Eye (tissue), 1 donor: Measurements from ENCODE around the gene SLC9A5.

Experiments
- DNase-seq: peaks from one replicate; pipeline ENCODE4 v3.0.0-alpha.2; 2015

The SLC9A5 gene

DNA sequence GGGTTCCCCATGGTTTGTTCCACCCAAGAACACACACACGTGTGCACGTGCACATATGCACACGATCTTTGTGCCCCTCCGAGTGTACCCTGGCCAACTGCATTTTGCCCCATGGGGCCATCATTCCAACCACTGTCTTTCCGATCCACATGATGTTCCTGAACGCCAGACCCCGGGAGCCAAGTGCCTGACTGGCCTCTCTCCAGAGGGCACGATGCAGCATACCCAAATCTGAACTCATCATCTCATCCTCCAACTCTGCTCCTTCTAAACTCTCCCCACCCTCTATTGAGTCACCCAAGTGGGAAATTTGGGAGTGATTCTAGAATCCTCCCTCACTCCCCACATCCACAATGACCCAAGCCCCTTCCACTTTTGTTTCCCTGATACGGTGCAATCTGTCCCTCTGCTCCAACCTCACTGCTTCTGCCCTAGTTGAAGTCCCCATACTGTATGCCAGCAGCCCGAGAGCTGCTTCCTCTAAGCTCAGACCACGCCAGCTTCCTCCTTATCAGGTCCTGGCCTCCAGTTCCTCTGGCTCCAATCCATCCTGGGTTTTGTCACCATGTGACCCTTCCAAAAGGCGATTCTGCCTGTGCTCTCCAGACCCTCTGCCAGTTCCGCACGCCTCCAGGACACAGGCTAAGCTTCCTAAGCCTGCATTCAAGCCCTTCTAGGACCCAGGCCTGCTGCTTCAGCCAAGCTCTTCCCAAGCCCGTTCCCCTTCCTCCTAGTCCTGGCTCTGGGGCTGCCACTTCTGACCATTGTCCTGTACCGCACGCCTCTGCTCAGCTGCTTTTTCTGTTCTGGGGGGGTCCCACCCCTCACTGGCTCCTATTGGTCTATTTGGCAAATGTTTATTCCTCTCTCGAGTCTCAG, 31.9 kb upstream of the SLC9A5 start:
- no peak for DNase-seq

GRCh38 chr16:67223992-67224391, 24.8 kb upstream of the SLC9A5 start:
- no peak for DNase-seq

- DNase-seq = no peak
These were observed 22.4 kb upstream of the SLC9A5 start for GRCh38 chr16:67226295-67226803.

GRCh38 chr16:67226804-67227566, 21.8 kb upstream of the SLC9A5 start, which contains the start of gene TMEM208:
Gene TMEM208, plus strand, starts transcription at chr16:67227130. Its CDS starts 89 bp downstream, at chr16:67227219.
- peak; percentile 100 for DNase-seq

DNA sequence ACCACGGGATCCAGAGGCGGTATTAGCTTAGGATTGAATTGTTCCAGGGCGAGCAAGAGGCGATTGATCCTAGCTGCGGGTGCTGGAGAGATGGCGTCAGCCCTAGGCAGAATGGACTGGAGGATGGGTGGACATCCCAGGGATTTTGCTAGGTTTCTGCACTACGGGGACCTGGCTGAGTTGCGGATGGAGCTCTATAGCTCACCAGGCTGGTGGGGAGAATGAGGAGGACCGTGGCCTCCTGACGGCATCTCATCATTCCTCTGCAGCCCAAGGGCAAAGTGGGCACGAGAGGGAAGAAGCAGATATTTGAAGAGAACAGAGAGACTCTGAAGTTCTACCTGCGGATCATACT, 21.2 kb upstream of the SLC9A5 start:
- DNase-seq = no peak

GRCh38 chr16:67228034-67228785, 20.6 kb upstream of the SLC9A5 start:
- no peak for DNase-seq

- DNase-seq = no peak
These were observed 19.9 kb upstream of the SLC9A5 start for GRCh38 chr16:67228905-67229304.

DNA sequence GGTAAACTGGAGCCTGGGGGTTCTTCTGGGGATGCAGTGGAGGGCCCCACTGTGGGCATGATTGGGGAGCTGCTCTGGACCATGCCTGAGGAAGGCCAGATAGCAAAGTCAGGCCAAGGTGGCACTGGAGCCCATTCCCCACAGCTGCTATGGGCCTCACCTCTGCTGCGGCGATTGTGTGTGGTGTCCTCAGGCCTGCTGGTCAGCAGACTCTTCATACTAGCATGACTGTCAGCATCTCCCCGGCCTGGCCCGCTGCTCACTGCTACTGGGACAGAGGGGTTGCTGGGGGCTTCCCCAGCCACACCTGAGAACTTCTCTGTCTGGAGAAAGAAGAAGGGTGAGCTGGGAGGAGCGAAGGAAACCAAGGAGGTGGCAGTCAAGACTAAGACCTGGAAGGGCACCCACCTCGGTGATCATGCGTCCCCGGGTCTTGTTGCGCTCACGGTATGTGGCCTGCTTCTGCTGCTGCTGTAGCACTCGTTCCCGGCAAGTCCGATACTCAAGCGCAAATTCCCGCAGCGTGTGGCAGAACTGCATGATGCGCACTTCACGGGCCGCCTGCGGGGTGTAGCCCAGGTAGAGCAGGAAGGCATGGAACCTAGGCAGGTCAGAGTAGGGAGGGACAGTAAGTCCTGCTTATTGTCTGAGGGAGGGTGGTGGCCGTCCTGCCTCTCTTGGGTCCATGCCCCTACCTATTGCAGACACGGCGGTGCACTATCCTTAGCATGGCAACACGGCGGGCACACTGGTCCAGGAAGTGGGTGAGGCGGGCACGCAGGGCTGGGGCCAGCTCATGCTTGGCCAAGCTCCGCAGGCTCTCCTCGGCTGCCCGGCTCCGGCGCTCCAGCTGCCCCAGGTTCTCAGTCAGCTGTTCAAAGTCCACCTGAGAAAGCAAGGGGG, 18.6 kb upstream of the SLC9A5 start:
- DNase-seq = no peak

DNA sequence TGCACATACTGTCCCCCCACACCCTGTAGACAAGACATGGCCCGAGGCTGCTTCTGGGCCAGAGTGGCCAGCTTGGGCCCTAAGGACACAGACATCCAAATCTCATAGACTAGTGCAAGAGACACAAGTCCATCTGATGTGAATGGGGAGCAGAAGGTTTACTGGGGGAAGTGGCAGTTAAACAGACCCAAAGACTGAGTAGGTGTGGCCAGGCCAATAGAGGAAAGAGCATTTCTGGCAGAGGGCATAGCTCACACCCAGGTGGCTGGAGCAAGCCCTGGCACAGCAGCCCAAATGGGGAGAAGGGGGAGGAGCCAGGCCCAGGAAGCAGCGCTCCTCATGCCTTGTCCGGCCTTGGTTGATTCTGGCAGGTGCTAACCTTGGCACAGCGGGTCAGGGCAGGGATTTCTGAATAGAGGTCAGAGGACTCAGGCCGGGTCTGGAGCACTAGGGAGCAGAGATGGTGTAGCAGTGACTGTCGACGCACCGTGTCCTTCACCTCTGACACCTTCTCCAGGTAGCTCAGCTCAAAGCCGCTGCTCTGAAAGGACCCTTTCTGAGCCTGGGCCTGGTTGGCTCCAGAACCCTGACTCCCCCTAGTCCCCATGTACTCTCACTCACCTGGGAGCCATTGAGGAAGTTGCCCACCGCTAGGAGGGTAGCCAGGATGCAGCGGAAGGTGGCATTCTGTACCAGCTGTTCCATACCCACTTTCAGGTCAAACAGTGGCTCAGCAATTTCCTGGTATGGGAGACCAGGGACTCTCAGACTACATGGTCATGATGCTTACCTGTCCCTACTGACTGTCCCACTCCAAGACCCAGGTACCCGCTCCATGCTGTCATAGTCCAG, 17.7 kb upstream of the SLC9A5 start:
- no peak for DNase-seq

DNA sequence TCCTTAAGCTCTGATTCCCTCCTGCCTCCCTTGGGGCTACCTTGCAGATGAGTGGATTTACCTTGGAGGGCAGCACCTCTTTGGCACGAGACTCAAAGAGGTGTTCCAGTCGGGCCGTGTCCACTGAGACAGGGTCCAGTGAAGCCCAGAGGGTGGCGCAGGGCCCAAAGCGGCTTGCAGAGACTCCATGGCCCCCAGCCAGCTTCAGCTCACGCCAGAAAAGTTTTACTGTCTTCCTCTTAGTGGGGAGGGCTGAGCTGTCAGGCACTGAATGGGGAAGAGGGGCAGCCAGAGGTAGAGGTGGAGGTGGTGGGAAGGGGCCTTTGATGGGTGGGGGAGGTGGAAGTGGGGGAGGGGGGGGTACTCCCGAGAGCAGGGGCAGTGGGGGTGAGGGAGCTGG, 15.2 kb upstream of the SLC9A5 start:
- no peak for DNase-seq

DNA sequence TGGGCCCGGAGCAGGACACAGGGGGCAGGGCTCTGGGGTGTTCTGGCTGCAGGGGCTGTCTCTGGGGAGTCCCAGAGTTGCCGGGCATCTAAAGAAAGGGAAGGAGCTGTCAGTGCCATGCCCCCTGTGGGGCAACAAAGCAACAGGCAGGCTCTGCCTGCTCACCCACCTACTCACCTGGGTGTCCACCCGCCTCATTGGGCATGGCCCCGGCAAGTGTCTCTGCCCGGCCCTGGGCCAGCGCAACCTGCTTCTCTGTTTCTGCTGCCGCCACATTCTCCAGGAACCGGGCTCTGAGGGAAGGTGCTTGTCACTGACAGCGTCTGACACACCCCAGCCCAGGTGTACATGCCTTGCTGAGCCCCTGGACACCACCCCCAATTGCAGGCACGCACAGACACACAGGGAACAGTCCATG, 14.6 kb upstream of the SLC9A5 start:
- no peak for DNase-seq

DNA sequence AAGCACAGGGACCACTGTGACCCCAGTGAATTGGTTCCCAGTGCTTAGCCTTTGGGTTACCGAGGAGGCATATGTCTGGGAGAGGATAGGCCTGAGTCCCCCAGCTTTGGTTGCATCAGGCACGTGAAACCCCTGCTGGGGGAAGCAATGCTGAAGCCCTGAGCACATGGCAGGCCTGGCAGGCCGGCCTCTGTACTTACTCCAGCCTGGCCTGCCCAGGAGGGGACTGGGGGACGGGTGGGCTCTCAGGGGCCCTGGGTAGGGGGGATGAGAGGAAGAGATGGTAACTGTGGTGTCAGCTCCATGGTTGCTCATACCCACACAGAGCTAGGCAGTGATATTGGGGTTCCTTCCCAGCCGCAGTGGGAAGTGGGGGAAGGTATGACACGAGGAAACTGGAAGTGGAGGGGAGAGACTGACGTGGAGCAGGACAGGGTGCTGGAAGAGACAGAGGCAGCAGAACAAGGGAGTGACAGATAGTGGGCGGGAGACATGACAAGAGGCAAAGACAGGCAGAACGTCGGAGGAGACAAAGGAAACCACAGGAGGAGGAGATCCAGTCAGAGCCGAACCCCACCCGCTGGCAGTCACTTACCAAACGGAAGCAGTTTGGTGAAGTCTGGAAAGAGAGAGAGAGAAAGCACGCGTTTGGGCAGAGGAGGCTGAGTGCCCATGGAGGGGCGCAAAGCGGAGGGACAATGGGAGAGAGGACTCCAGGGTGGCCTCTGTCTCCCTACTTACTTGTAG, 12.8 kb upstream of the SLC9A5 start:
- no peak for DNase-seq

DNA sequence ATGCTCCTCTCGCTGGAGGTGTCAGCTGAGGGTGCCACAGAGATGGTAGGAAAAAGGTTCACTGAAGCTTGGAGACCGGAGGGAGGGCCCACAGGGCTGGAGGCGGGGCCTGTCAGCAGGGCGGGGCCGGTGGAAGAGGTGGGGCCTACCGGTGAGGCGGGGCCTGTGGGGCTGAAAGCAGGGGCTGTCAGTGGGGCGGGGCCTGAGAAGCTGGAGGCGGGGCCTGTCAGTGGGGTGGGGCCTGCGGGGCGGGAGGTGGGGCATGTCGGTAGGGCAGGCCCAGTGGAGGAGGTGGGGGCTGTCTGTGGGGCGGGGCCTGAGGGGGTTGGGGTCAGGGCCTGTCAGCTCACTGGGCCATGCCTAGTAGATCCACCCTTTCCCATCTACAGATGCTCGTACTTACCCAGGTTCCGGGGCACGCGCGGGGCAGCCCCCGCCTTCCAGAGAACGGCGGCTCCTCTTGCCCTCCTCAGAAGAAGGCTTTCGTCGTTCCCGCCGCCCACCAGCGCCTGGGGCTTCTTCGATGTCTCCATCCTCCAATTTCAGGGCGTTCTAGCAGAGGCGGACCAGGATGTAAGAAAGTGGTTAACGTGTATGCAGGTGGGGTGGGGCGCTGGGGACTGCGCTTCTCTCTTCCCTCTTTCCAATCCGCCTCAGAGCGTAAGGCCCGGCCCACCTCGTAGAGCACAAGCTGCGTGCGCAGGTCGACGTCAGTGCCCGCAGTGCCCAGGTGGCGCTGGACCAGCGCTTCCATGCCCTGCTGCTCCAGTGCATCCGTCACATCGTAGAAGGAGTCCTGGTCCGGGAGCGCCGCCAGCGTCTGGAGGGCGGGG, 12.0 kb upstream of the SLC9A5 start:
- peak; percentile 38 for DNase-seq

DNA sequence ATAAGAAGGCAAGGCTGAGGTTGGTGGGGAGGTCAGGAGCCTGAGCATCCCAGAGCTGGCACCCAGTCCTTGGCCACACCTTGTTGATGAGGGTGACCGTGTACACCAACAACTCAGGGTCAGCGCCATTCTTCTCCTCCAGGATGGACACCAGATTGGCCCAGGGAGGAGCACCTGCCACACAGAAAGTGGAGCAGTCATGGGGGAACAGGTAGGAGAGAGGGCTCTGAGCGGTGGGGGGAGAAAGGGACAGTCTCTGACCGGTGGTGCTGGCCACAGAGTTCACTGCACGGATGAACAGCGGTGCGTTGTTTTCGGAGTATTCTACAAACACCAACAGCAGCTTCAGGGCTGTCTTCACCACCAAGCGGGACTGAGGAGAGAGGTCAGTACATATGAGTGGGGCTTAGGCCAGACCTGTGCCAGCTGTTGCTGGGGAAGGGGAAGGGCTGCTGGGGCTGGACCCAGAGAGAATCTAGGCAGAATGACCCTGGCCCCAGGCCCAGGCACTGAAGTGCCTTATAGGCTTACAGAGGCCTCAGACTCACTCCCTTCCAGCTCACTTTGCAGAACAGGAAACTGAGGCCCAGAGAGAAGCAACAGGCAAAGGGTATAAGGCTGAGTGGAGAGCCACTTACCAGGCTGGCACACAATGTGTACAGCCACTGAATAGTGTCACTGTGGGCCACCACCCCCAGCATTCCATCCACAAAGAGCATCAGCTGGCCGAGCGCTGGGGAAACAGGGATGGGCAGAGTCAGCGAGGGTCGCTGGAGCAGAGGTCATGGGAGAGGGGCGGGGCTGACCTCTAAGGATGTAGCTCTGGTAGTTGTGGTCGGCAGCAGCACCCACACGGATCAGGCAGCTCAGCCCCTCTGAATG, 11.1 kb upstream of the SLC9A5 start:
- DNase-seq = no peak

DNA sequence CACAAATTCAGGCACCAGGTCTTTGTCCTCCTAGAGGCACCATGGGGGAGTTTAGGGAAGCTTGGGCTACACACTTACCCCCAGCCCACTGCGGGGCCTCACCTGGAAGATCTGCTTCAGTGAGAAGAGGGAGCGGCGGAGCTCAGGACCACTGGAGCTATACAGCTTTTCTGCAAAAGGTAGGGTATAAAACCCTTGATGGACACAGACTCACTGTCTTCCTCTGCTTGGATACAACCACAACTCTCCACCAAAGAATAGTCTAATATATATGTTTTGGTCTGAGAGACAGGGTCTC, 10.6 kb upstream of the SLC9A5 start:
- DNase-seq = no peak

DNA sequence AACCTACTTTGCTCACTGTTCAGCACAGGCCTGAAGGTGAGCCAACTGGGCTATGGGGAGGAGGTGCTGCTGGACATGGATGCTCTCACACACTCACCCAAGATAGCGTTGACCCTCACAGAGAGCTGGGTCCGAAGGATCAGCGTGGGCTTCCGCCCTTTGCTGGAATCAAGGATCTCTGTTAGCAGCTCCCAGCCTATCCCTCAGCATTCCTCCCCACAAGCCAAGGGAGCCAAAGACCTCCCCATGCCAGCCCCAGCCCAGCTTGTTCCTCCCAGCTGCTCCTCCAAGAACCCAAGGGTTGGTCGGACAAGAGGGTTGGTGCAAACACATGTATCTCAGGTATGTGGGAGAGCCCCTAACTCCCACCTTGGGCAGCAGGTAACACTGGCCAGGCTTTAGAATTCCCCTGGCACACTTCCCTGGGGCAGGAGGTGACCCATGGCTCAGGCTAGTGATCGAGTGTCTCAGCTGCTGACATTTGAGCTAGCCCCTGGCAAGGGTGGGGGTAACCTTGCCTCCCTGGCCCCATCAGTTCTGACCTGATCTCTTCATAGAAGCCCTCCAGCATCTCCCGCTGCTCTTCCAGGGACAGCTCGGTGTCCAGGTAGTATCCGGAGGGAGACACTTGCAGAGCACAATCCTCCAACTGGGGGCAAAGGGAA, 9.8 kb upstream of the SLC9A5 start:
- no peak for DNase-seq

- no peak for DNase-seq
These were observed 8.3 kb upstream of the SLC9A5 start for GRCh38 chr16:67240506-67240905.
